Myometrial cell (primary cell): Measurements from ENCODE around the gene CSAG2. TPM values are rescaled to one million over a fixed set of nuclear protein-coding genes. Genes with fewer than 3 reads are reported as not detected.

ENCODE experiments used
- total RNA-seq: library from RNA; depleted of rRNA; stranded (reverse); fragments of >200 nt; gene quantifications from 2 replicates; pipeline ENCODE4 v1.2.3, GENCODE V29; 2015

CSAG2 gene
- not detected in 2 replicates for total RNA-seq

GRCh38 chrX:152709173-152709572, at the start of gene CSAG2:
CSAG2 (minus strand) TSS chrX:152709273; CDS start chrX:152709112, 161 bp downstream.

DNA sequence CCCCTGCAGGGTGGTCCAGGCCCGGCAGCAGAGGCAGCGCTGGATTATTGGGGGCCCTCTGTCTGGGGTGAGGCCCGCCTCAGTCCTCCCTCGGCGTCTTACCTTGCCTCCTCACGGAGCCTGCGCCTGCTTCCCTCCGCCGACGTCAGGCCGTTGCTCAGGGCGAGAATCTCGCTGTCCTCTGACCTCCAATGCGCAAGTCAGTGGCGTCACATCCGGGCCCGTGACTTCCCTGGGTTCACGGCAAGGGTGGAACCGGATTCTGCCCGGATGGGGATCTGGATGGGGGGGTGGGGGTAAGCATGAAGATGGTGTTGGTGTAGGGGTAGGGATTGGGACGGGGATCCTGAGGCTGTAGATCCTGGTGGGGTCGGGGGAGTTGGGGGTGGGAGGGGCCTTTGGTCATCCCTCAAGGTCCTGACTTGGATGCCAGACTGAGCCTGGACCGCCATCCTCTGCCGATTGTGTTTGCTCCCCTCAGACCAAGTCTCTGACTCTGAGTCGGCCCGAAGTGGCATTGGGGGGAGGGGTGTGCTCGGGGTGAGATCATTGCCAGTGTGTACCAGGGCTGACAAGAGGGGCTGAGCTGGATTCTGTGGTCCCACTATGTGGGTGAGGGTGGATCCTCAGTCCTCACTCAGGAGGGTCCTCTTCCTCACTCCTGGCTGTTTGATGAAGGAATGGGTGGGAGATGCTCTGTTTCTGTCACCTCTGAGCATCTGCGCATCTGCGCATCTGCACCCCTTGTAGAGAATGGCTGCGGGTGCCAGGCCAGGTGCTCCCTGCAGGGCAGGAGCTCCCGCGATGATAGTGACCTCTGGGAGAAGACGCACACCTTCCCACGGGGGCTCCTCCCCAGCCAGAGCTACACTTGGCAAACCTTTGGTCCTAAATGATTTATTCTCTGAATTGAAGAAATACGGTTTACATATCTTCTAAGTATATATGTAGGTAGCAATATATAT, 44.9 kb upstream of the CSAG2 start, which contains the start of gene MAGEA2:
MAGEA2 (minus strand) TSS at position 157 of the 965 bp plus-strand sequence. CDS start 2,479 bp downstream, outside the sequence.

GRCh38 chrX:152733261-152733975, 24.3 kb upstream of the CSAG2 start, which contains the start of the genes CSAG1 and MAGEA12:
CSAG1 (minus strand) TSS chrX:152733721; CDS start chrX:152732460, 1,261 bp downstream.
MAGEA12 (plus strand) TSS chrX:152733757; CDS start chrX:152736162, 2,405 bp downstream.

GRCh38 chrX:152713815-152714787, 5.0 kb upstream of the CSAG2 start, which contains the start of gene MAGEA2B:
MAGEA2B (plus strand) TSS chrX:152714628; CDS start chrX:152717107, 2,479 bp downstream.

DNA sequence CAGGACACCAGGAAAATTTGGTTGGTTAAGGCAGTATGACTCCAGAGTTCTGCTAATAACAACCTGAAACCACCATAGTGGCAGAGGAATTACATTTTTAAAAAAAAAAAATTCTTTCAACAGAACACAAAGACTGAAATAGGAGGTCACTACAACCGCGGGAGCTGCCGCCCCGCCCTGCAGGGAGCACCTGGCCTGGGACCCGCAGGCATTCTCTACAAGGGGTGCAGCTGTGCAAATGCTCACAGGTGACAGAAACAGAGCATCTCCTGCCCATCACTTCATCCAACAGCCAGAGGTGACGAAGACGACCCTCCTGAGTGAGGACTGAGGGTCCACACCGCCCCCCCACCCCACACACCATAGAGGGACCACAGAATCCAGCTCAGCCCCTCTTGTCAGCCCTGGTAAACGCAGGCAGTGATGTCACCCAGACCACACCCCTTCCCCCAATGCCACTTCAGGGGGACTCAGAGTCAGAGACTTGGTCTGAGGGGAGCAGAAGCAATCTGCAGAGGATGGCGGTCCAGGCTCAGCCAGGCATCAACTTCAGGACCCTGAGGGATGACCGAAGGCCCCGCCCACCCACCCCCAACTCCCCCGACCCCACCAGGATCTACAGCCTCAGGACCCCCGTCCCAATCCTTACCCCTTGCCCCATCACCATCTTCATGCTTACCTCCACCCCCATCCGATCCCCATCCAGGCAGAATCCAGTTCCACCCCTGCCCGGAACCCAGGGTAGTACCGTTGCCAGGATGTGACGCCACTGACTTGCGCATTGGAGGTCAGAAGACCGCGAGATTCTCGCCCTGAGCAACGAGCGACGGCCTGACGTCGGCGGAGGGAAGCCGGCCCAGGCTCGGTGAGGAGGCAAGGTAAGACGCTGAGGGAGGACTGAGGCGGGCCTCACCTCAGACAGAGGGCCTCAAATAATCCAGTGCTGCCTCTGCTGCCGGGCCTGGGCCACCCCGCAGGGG, 10.8 kb downstream of the CSAG2 start, which contains the start of gene MAGEA3:
MAGEA3 (plus strand) TSS at position 843 of the 980 bp plus-strand sequence. CDS start 2,039 bp downstream, outside the sequence.

Other genes starting within 250 kb of the CSAG2 start
- 0.29 and 0.53 TPM in 2 replicates for gene GABRQ, start 71.4 kb downstream of the CSAG2 start, total RNA-seq
- gene MAGEA3, start 10.5 kb downstream of the CSAG2 start, total RNA-seq = not detected in 2 replicates
- gene MAGEA2B, start 5.4 kb upstream of the CSAG2 start, total RNA-seq = not detected in 2 replicates
- gene CSAG1, start 24.4 kb upstream of the CSAG2 start, total RNA-seq = not detected in 2 replicates
- gene MAGEA12, start 24.5 kb upstream of the CSAG2 start, total RNA-seq = not detected in 2 replicates
- gene MAGEA2, start 44.6 kb upstream of the CSAG2 start, total RNA-seq = not detected in 2 replicates
- gene CSAG3, start 49.9 kb upstream of the CSAG2 start, total RNA-seq = not detected in 2 replicates
- not detected in 2 replicates for gene MAGEA6, start 60.4 kb upstream of the CSAG2 start, total RNA-seq
- 60.0 and 68.2 TPM in 2 replicates for gene CETN2, start 121.5 kb upstream of the CSAG2 start, total RNA-seq
- gene NSDHL, start 121.8 kb upstream of the CSAG2 start, total RNA-seq = 58.7 and 72.1 TPM in 2 replicates
- 2.5 and 3.2 TPM in 2 replicates for gene ZNF185, start 188.8 kb upstream of the CSAG2 start, total RNA-seq